Caco-2 (cell line): ENCODE results near the gene SCN1B. TPM values are rescaled to one million over a fixed set of nuclear protein-coding genes. Genes with fewer than 3 reads are reported as not detected.
"Not testable (repeated sequence)": the region's sequence is repeated elsewhere in the genome, so short reads cannot be mapped to it uniquely, and the experiment has no call there.

Experiments used
- BruUV-seq: library from RNA; stranded (reverse); fragments of 400-500 nt; replicated peaks from 2 replicates; lab custom pipeline; 2021; lab: Mats Ljungman, UMichigan
- CTCF ChIA-PET: fragments of 300-600 bp; sonication (Branson Sonifier 250); formaldehyde crosslinking; loops from one replicate; lab custom pipeline; 2022; ENCODE audit warnings: antibody characterized with exemption; lab: Charles Lee
- POLR2A ChIA-PET: fragments of 300-600 bp; sonication (Branson Sonifier 250); formaldehyde crosslinking; loops from one replicate; lab custom pipeline; 2022; ENCODE audit warnings: antibody characterized with exemption; lab: Charles Lee
- DNase-seq, 2 experiments: peaks; one replicate each; pipeline versions ENCODE4 v3.0.0 to v3.0.0-alpha.2; 2020 to 2022
- H3K27me3 ChIP-seq: replicated peaks from 2 replicates; pipeline ENCODE4 v1.6.0; 2011; ENCODE audit warnings: low read length; ENCODE audit not compliant: control insufficient read depth, insufficient read depth
- H3K36me3 ChIP-seq: 2 replicates; pipeline ENCODE4 v1.5.1; 2011; ENCODE audit warnings: low read length; ENCODE audit not compliant: control insufficient read depth, insufficient read depth
- H3K4me1 ChIP-seq: fragments of 250-450 bp; sonication (Bioruptor Pico); 2 replicates; pipeline ENCODE4 v1.5.1; 2020; ENCODE audit warnings: mild to moderate bottlenecking
- H3K4me3 ChIP-seq: 2 replicates; pipeline ENCODE4 v1.5.1; 2011; ENCODE audit warnings: low read depth, mild to moderate bottlenecking, control low read depth, low read length
- H3K9me3 ChIP-seq: fragments of 250-450 bp; sonication (Bioruptor Pico); 2 replicates; pipeline ENCODE4 v1.5.1; 2020; ENCODE audit warnings: mild to moderate bottlenecking, moderate library complexity
- H3K27ac Mint-ChIP-seq: one replicate; pipeline ENCODE4 v1.8.0; 2022; ENCODE audit warnings: mixed read lengths; ENCODE audit not compliant: unreplicated experiment
- H3K27me3 Mint-ChIP-seq: one replicate; pipeline ENCODE4 v1.8.0; 2022; ENCODE audit warnings: mixed read lengths; ENCODE audit not compliant: insufficient read depth, unreplicated experiment
- H3K36me3 Mint-ChIP-seq: one replicate; pipeline ENCODE4 v1.8.0; 2022; ENCODE audit warnings: mild to moderate bottlenecking, mixed read lengths; ENCODE audit not compliant: insufficient read depth, unreplicated experiment
- H3K4me1 Mint-ChIP-seq: one replicate; pipeline ENCODE4 v1.8.0; 2022; ENCODE audit warnings: low read depth, mixed read lengths; ENCODE audit not compliant: unreplicated experiment
- H3K4me3 Mint-ChIP-seq: one replicate; pipeline ENCODE4 v1.8.0; 2022; ENCODE audit warnings: mild to moderate bottlenecking, moderate library complexity, mixed read lengths; ENCODE audit not compliant: unreplicated experiment
- H3K9me3 Mint-ChIP-seq: one replicate; pipeline ENCODE4 v1.8.0; 2022; ENCODE audit warnings: mixed read lengths; ENCODE audit not compliant: unreplicated experiment
- CTCF ChIP-seq, 2 experiments: fragments of 200-600 bp in 1 of 2; IDR thresholded peaks; 1 replicate in 1 of 2; 2 replicates in 1 of 2; pipeline versions ENCODE4 v1.5.1 to v1.8.0; 2011 to 2022; ENCODE audit warnings: antibody characterized with exemption in 1 of 2, control low read depth in 1 of 2, inconsistent platforms in 1 of 2, low read depth in 1 of 2, low read length in 1 of 2, mild to moderate bottlenecking in 1 of 2, moderate library complexity in 1 of 2; ENCODE audit not compliant: insufficient read depth in 1 of 2, severe bottlenecking in 1 of 2, unreplicated experiment in 1 of 2
- intact Hi-C: fragments of 100-400 bp; cut with micrococcal nuclease; formaldehyde crosslinking; loops from one replicate; pipeline ENCODE4 v1.10.0; 2022; ENCODE audit not compliant: unreplicated experiment
- total RNA-seq: library from RNA; stranded (reverse); gene quantifications from 2 replicates; pipeline ENCODE4 v1.2.3, GENCODE V29; 2022

The SCN1B gene
- total RNA-seq, 1 experiment from 2014 or later, result 1.7 TPM

GRCh38 chr19:35048911-35049411, 18.7 kb downstream of the SCN1B start:
- no peak overlapping the region for H3K27ac Mint-ChIP-seq

GRCh38 chr19:35049456-35049855, 19.2 kb downstream of the SCN1B start:
- H3K9me3 Mint-ChIP-seq, result no peaks in the 10 kb centered on the region
- no peak for DNase-seq
- BruUV-seq, result no TSS peak
- H3K27me3 ChIP-seq, result no peaks in the 10 kb centered on the region
- H3K4me1 ChIP-seq, result no peaks in the 10 kb centered on the region
- POLR2A ChIA-PET, result no interaction called here
- TF ChIP-seq CTCF (IDR thresholded peaks at IDR 0.05; ENCODE audit: insufficient read depth in 1 of 2, low read depth in 1 of 2, low read length in 1 of 2, severe bottlenecking in 1 of 2, unreplicated experiment in 1 of 2), result no peak
- H3K36me3 Mint-ChIP-seq, result peaks cover 23% of the 10 kb centered on the region
- H3K4me1 Mint-ChIP-seq, result no peaks in the 10 kb centered on the region
- H3K27me3 Mint-ChIP-seq, result no peaks in the 10 kb centered on the region
- H3K27ac Mint-ChIP-seq, result no peak overlapping the region
- H3K4me3 Mint-ChIP-seq, result no peak overlapping the region
- H3K4me3 ChIP-seq, result no peak overlapping the region
- peaks cover 2% of the 10 kb centered on the region; the same call in 1 of the 2 replicates for H3K36me3 ChIP-seq
- CTCF ChIA-PET, result no interaction called here
- no peaks in the 10 kb centered on the region for H3K9me3 ChIP-seq
- intact Hi-C loops, result loop anchor here (10.0 kb wide), 1 partner anchor 205 kb away; no protein-coding TSS in a partner anchor

More at GRCh38 chr19:35048911-35049411, 18.7 kb downstream of the SCN1B start:
- no TSS peak for BruUV-seq
- no peak overlapping the region for H3K4me3 Mint-ChIP-seq
- CTCF ChIA-PET, result no interaction called here
- Histone ChIP-seq H3K9me3 (no peaks in the 10 kb centered on the region), H3K36me3 (peaks cover 2% of the 10 kb centered on the region; the same call in 1 of the 2 replicates), H3K4me3 (no peak overlapping the region), H3K4me1 (peaks cover 3% of the 10 kb centered on the region; the same call in 1 of the 2 replicates), H3K27me3 (no peaks in the 10 kb centered on the region)
- no peaks in the 10 kb centered on the region for H3K27me3 Mint-ChIP-seq
- peaks cover 28% of the 10 kb centered on the region for H3K36me3 Mint-ChIP-seq
- TF ChIP-seq CTCF (IDR thresholded peaks at IDR 0.05; ENCODE audit: insufficient read depth in 1 of 2, low read depth in 1 of 2, low read length in 1 of 2, severe bottlenecking in 1 of 2, unreplicated experiment in 1 of 2), result no peak
- POLR2A ChIA-PET, result no interaction called here
- H3K4me1 Mint-ChIP-seq, result no peaks in the 10 kb centered on the region
- no peaks in the 10 kb centered on the region for H3K9me3 Mint-ChIP-seq
- intact Hi-C loops, result loop anchor here (10.0 kb wide), 1 partner anchor 204 kb away; no protein-coding TSS in a partner anchor
- DNase-seq, result no peak

- H3K27me3 Mint-ChIP-seq, intact Hi-C loops, H3K27me3 ChIP-seq, H3K4me1 ChIP-seq, H3K9me3 ChIP-seq, H3K27ac Mint-ChIP-seq, H3K4me1 Mint-ChIP-seq, H3K4me3 ChIP-seq, H3K36me3 ChIP-seq, DNase-seq, H3K4me3 Mint-ChIP-seq, CTCF ChIA-PET, BruUV-seq, H3K9me3 Mint-ChIP-seq: not testable (repeated sequence)
- POLR2A ChIA-PET, result interaction anchor here (0.6 kb wide), 1 partner anchor 399 kb away, joined by 3 read pairs; no protein-coding TSS in a partner anchor
- H3K36me3 Mint-ChIP-seq, result peaks cover 24% of the 10 kb centered on the region
These were observed 20.4 kb downstream of the SCN1B start for GRCh38 chr19:35050662-35051061.

- CTCF ChIA-PET, H3K27me3 ChIP-seq, H3K27me3 Mint-ChIP-seq, H3K9me3 ChIP-seq, H3K4me1 Mint-ChIP-seq, H3K4me3 Mint-ChIP-seq, H3K27ac Mint-ChIP-seq, H3K4me1 ChIP-seq, H3K9me3 Mint-ChIP-seq, DNase-seq, H3K4me3 ChIP-seq, BruUV-seq, H3K36me3 ChIP-seq, intact Hi-C loops: not testable (repeated sequence)
- peaks cover 29% of the 10 kb centered on the region for H3K36me3 Mint-ChIP-seq
- POLR2A ChIA-PET, result interaction anchor here (0.6 kb wide), 1 partner anchor 398 kb away, joined by 3 read pairs; no protein-coding TSS in a partner anchor
These were observed 21.0 kb downstream of the SCN1B start for GRCh38 chr19:35051268-35051667.
